ENCODE data around the gene YBX2.

- no peak for TF ChIP-seq CTCF (IDR thresholded peaks at IDR 0.05)
- no peak for TF ChIP-seq POLR2A (IDR thresholded peaks at IDR 0.05)
Observed at GRCh38 chr17:7246779-7247178, 47.7 kb downstream of the YBX2 start.
